AG04450 (cell line): ENCODE measurements around the gene FOXF2. TPM values are rescaled to one million over a fixed set of nuclear protein-coding genes. Genes with fewer than 3 reads are reported as not detected.

Experiments used
- CTCF ChIA-PET: fragments of 300-600, 350-600 bp; formaldehyde crosslinking; extraction: SDS; loops from one replicate; lab custom pipeline; 2022; ENCODE audit warnings: antibody characterized with exemption, inconsistent platforms; lab: Charles Lee
- POLR2A ChIA-PET: fragments of 350-600 bp; formaldehyde crosslinking; extraction: SDS; loops from one replicate; lab custom pipeline; 2021; ENCODE audit warnings: antibody characterized with exemption, inconsistent platforms; lab: Yijun Ruan, JAX
- DNase-seq: peaks from one replicate; pipeline ENCODE4 v3.0.0-alpha.2; 2011; ENCODE audit warnings: low read depth, low spot score
- H3K27ac ChIP-seq: one replicate; pipeline ENCODE4 v1.5.1; 2012; ENCODE audit warnings: low read depth, low read length, control low read depth
- H3K27me3 ChIP-seq: one replicate; pipeline ENCODE4 v1.6.0; 2012; ENCODE audit warnings: low read length; ENCODE audit not compliant: control insufficient read depth, insufficient read depth
- H3K4me3 ChIP-seq: 2 replicates; pipeline ENCODE4 v1.5.1; 2011; ENCODE audit warnings: mild to moderate bottlenecking, low read depth, low read length, control low read depth
- H3K9me3 ChIP-seq: 2 replicates; pipeline ENCODE4 v1.5.1; 2012; ENCODE audit warnings: low read length; ENCODE audit not compliant: control insufficient read depth, insufficient read depth
- CTCF ChIP-seq: IDR thresholded peaks from 2 replicates; pipeline ENCODE4 v1.5.1; 2011; ENCODE audit warnings: low read depth, low read length, control low read depth, inconsistent platforms
- polyA plus RNA-seq: library from polyadenylated mRNA; depleted of rRNA; stranded (reverse); fragments of >200 nt; gene quantifications from 2 replicates; pipeline ENCODE4 v1.2.3, GENCODE V29; 2011

The FOXF2 gene
- polyA plus RNA-seq, 1 experiment, result 17.3 TPM

- no peak overlapping the region for H3K4me3 ChIP-seq
- H3K27me3 ChIP-seq, result peaks cover 60% of the 10 kb centered on the region
- no peak for DNase-seq
- POLR2A ChIA-PET, result no interaction called here
- CTCF ChIA-PET, result interaction anchor here (0.6 to 1.8 kb wide), 36 partner anchors 11 to 937 kb away, joined by 3 to 24 read pairs (median 4); no protein-coding TSS in a partner anchor
- H3K9me3 ChIP-seq, result peaks cover 34% of the 10 kb centered on the region
- TF ChIP-seq CTCF, result no peak
- H3K27ac ChIP-seq, result no peak overlapping the region
Observed at GRCh38 chr6:1380625-1381427, 8.6 kb upstream of the FOXF2 start.

- Histone ChIP-seq H3K27ac (no peak overlapping the region), H3K27me3 (peaks cover 58% of the 10 kb centered on the region), H3K9me3 (peaks cover 34% of the 10 kb centered on the region), H3K4me3 (peak overlapping the region; percentile 50)
- CTCF ChIA-PET, result interaction anchor here (0.6 to 2.1 kb wide), 43 partner anchors 9 to 938 kb away, joined by 3 to 24 read pairs (median 4); no protein-coding TSS in a partner anchor
- POLR2A ChIA-PET, result interaction anchor here (0.5 kb wide), 1 partner anchor 11 kb away, joined by 4 read pairs; no protein-coding TSS in a partner anchor
- TF ChIP-seq CTCF, result peak; percentile 66
- DNase-seq, result no peak
Observed at GRCh38 chr6:1381481-1382330, 7.7 kb upstream of the FOXF2 start.

DNA sequence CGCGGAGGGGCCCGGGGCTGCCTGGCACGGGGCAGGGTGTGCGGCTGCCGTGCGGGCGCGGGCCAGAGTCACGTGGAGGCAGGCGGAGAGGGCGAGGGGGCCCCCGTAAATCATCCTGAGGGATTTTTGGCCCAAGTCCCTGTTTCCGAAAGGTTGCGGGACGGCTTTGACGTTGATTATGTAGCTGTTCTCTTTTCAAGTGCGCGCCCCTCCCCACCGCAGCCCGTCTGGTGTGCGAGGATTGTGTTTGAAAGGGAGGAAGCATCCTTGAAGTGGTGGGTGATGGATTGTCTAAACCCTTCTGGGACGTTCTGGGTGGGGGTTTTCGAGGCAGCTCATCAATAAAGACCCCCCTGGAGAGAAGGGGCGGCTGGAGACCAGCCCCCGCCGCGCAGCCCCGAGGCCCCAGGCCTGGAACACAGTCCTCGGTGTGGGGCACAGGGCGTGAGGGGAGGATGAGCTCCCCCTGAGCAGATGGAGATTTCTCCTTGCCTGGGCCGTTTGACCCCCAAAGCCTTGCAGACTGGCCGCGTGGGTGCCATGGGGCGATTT, 7.0 kb upstream of the FOXF2 start:
- POLR2A ChIA-PET, result interaction anchor here (0.5 kb wide), 1 partner anchor 10 kb away, joined by 4 read pairs; no protein-coding TSS in a partner anchor
- Histone ChIP-seq H3K9me3 (peaks cover 34% of the 10 kb centered on the region), H3K27me3 (peaks cover 52% of the 10 kb centered on the region), H3K27ac (no peak overlapping the region), H3K4me3 (peak overlapping the region; percentile 48)
- CTCF ChIA-PET, result interaction anchor here (0.7 to 2.1 kb wide), 9 partner anchors 8 to 789 kb away, joined by 3 to 13 read pairs (median 3); no protein-coding TSS in a partner anchor
- TF ChIP-seq CTCF, result no peak
- no peak for DNase-seq

DNA sequence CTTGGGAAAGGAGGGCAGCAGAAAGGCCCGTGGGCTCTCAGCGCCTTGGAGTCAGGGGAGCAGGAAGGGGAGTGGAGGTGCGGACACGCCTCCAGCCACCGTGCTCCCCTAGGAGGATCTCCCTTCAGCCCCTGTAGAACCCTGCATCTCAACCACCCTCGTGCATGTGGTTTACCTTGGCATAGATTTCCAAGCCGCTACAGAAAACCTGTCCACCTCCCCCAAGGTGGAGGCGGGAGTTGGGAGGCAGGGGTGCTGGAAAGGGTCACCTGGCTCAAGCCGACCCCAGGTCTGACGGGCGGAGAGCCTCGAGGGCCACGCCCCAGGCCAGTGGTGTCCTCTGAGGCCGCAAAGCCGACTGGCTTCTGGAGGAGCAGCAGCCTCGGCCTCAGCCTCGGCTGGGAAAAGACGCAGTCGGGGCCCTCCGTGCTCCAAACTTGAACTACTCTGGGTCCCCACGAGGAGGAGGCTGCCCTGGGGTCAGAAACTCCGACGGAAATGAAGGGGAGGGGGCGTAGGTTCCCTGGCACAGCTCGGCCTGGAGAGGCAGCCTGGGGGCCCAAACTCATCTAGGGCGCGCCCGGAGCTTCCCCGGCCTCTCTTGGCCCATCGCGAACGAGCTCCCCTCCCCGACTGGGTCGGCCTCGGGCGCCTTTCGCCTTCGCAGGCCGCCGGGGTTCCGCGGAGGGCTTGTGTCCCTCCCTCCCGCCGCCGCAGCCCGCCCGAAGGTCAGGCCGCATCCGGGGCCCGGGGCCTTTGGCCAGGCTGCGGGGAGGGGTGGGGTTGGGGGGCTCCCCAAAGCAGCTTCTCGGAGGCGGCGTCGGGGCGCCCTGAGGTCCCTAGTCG, 6.3 kb upstream of the FOXF2 start:
- DNase-seq, result no peak
- CTCF ChIA-PET, result interaction anchor here (0.7 to 2.1 kb wide), 9 partner anchors 8 to 790 kb away, joined by 3 to 13 read pairs (median 3); no protein-coding TSS in a partner anchor
- Histone ChIP-seq H3K27ac (no peak overlapping the region), H3K4me3 (no peak overlapping the region), H3K9me3 (peaks cover 34% of the 10 kb centered on the region), H3K27me3 (peaks cover 45% of the 10 kb centered on the region)
- POLR2A ChIA-PET, result interaction anchor here (0.7 kb wide), 1 partner anchor 472 kb away, joined by 4 read pairs; no protein-coding TSS in a partner anchor
- TF ChIP-seq CTCF, result no peak
